MV-4-11 (cell line): ENCODE data around the gene NXPH2.
"Not testable (repeated sequence)": the region's sequence is repeated elsewhere in the genome, so short reads cannot be mapped to it uniquely, and the experiment has no call there.

Experiments used
- DNase-seq: peaks from one replicate; lab custom pipeline; 2025; lab: John Stamatoyannopoulos, UW

NXPH2 gene

DNA sequence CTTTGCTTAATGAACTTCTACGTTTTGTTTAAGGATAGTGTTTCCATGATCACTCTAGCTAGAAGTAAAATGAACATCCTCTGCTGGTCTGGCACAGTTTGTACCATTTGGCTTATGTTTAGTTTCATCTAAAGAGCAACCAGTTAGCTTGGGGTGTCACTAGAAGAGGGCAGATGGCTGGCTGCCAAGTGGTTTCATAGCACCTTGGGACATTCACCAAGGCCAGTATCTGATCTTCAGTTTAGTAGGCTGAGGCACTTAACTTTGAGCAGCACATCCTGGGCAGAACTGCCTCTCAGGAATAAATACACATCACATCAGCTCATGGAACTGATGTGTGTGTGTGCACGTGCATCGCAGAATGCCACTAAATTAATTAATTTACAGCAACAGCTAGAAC lies 68.4 kb downstream of the NXPH2 start:
- no peak for DNase-seq

DNA sequence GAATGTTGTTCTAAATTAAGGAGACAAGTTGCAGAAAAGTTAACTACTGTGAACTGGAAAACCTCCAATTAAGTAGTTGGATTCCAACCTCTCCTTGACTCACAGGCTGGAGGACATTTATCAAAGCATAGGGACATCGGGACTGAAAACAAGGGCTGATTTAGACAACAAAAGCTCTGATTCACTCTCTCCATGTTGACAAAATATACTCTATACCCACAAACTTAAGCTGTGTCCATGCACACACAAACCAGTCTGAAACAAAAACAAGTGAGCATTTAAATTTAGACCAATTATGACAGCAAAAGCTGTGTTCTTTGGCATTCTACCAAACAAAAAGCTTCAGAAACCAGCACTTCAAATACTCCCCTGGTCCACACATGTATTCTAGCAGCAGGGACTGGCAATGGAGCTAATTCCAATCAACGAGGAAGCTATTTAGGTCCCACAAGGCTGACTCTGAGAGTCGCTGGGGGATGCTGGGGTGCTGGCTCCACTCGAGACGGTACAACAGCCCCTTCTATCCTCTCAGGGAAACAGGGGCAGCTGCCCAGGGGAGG lies 71.4 kb downstream of the NXPH2 start:
- no peak for DNase-seq

DNA sequence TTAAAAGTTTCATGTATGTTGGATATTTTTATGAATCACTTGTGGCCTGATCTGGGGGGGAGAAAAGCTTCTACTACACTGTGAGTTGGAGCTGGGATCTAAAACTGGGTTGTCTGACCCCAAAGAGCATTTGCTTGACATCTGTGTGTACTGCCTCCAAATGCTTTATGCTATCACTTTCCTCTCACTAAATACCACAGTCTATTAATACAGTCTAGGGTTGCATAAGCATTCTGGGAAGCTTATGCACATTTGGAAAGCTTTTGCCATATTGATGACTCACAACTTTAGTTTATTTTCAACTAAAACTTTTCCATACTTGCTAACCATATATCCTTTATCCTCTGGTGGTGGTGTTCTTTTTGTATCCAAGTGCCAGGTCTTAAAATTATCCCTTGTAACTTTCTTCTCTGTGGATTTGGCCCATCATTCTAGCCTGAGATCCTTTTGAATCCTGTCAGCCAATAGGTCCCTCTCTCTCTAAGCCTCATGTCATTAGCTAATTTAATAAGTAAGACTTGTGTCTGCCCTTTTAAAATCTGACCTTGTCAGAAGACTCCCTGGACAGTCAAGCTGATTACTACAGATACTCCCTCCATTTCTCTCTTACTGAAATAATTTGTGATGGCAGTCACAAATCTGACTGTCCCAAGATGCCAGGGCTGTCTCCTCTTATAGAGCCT lies 72.7 kb downstream of the NXPH2 start:
- DNase-seq: peak; percentile 80

DNA sequence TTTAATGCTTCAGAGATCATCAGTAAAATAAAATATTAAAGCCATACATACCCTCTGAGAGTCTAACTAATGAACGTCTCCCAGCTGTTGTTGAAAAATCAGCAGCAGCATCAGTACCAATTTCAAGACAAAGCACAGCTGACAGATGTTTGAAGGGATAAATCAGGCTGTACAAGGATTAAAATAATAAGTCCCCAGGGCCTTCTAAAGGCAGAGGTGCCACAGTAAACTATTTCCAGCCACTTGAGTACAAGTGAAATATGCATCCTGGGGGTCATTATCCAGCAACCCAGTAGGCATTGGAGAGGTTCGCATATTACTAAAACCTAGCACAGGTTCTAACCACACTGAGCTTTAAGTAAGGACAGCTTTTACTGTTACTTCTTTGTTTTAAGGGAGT lies 76.9 kb downstream of the NXPH2 start:
- no peak for DNase-seq

DNA sequence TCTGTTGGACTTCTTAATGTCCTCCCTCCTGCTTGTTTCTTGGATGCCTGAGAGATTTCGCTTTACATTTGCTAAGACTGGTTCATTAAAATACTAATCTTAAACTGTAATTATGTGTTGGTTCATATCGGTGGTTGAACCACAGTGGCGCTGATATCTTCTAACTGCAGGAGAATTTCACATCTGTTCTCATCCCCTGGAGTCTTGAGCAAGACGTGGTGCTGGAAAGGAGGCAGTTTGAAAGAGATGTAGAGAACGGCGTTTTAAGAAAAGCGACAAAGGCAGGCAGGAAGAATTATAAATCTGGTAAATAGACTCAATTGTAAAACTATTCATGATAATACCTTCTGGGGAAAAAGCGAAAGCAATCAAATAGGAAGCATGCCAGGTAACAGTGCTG lies 79.5 kb downstream of the NXPH2 start:
- DNase-seq: no peak

DNA sequence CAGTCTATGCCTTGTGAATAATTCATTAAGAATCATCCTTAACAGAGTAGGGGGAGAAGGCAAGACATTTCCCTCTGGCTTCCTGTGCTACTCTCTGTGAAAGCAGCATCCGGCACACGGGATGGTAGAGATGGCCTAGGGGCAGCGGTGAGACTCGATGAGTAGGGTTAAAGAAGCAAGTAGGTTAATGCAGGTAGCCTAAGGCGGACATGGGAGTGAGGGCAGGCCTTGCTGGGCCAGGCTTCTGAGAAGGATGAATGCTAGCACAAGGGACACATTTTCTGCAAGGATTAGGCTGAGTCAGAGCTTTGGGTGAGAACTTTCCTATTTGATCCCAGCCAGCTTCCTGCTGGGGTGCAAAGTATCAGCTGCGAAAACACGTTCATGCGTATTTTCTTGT lies 80.8 kb downstream of the NXPH2 start:
- no peak for DNase-seq

DNA sequence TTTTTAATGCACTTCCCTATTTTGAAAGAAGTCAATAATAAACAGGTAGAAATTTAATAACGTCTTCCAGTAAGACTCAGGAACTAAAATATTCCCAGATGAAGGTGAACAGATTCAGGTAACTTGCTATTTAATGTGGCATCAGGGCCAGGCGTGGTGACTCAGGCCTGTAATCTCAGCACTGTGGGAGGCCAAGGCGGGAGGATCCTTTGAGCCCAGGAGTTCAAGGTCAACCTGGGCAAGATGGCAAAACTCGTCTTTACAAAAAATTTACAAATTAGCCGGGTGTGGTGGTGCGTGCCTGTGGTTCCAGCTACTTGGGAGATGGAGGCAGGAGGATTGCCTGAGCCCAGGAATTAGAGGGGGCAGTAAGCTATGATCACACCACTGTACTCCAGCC lies 81.8 kb downstream of the NXPH2 start:
- no peak for DNase-seq

DNA sequence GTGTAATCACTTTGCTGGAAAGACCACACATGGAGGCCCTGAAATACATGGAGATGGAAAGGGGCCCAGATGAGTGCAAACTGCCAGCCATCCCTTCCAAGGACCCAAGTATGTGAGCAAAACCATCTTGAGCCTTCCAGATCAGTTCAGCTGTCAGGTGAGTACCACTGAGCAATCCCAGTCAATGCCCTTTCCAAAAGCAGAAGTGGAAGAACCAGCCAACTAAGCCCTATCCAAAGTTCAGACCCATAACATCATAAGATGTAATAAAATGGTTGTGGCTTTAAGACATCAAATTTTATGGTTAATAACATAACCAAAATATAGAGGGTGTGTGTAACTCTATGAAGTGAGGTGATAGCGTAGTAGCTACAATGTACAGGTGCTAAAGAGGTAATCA lies 88.5 kb downstream of the NXPH2 start:
- peak; percentile 28 for DNase-seq

DNA sequence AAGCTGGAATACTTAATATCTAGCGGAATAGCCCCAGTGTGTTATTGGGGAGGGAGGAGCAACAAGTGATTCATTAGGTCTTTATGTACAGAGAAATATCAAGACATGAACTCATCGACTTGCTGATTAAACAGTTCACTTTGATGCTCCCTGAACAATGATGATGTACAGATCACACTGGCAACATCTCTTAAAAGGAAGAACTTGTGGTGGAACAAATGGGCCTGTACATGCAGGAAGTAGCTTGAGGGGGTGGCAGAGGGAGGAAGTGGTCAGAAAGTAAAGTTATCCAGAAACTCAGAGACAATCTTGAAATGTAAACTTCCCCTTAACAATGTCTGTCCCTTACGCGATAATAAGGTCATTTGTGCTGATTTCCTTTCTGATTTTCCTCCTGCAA lies 90.5 kb downstream of the NXPH2 start:
- peak; percentile 90 for DNase-seq

DNA sequence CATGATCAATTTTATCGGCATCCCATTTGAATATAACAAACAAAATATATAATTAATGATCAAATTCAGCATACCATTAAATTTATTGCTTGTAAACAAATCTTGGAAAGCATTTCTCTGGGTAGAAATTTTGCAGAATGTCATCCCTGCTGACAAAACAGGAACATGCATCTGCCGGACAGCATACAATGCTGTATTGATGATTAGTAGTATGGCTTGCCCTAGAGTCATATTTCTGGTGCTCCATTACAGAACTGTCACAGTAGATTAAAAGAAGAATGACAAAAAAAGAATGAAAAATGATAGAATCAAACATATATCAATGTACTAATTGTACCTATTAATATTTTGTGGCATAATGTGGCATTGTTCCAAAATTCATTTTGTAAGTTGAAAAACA lies 98.0 kb downstream of the NXPH2 start:
- DNase-seq: no peak

DNA sequence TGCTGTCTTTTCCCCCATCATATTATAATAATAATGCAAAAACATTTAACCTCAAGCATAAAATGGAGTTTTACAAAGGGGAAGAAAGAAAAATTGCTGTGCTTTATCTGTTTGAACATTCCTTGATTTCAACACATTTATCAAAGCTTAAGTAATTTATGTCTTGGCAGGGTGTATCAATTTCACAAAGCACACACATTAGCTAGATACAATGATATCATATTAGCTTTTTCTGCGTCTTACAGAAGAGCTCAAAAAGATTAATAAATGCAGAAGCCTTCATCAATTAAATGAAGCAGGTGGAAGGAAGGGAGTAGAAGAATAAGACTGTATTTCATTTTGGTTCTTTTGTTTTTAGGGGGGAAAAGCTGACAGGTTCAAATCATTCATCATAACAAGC lies 103.0 kb downstream of the NXPH2 start:
- no peak for DNase-seq

DNA sequence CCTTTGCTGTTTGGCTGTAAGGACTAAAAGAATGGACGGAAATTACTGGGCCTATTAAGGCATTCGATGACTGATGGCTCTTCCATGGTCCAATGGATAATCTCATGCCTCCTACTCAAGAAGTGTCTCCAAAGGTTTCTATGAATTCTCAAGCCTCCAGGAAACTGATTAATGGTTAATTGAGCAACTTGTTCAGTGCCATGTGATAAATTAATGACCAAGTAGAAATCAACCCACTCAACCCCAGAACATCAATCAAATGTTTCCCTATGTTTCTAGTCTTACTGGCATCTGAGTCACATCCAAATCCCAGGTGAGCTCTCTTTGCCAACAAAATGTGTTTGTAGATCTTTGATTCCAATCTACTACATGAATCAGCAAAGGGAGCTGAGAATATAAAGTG lies 103.6 kb downstream of the NXPH2 start:
- DNase-seq: no peak

DNA sequence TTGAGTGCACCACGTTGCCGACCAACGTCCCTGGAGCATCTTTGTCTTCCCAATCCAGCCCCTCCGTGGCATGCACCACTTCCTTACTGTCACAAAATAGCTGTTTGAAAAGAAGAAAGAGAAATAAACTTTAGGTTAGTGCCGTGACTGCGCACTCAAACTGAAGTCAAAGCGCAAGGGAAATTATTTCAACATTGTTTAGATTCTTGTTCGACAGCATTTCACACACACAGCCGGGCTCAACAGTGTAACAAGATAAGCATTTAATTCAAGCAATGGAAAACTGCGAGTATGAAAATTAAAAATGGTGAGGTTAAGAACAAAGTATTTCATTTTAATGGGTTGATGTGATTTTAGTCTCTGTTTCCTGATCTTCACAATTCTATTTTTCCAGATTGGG lies 108.6 kb downstream of the NXPH2 start:
- no peak for DNase-seq

DNA sequence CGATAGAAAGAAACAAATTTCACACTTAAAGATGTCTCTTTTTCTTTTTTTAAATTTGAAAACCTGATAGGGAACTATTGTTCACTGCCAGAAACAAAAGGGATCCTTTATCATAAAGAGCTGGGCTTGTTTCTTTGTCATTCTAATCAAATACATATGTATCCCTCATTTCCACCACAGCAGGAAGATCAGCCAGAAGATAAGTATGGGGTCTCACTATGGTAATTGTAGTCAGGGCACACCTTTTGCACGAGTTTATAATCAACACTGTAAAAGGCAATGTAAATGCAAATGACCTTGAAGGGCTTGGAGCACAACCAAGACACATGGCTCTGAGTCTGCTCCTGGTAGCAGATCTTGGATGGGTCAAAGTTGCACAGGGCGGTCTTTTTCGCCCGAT lies 109.5 kb downstream of the NXPH2 start:
- DNase-seq: no peak

DNA sequence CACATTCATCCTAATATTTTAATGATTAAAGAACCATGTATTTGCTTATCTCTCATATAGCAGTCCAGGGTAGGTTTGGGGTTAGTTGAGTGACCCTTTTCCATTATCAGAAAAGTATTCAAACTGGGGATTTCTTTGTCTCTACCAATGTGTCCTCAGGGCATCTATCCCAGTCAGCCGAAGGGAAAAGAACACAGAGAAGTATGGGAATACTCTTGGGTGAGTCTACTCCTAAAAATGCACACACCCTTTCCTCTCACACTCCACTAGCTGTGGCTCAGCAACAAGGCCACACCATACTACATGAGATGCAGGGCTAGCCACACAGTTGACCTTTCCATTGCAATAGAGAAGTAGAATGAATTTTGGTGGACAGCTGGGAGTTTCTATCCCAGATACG lies 114.3 kb downstream of the NXPH2 start:
- no peak for DNase-seq

DNA sequence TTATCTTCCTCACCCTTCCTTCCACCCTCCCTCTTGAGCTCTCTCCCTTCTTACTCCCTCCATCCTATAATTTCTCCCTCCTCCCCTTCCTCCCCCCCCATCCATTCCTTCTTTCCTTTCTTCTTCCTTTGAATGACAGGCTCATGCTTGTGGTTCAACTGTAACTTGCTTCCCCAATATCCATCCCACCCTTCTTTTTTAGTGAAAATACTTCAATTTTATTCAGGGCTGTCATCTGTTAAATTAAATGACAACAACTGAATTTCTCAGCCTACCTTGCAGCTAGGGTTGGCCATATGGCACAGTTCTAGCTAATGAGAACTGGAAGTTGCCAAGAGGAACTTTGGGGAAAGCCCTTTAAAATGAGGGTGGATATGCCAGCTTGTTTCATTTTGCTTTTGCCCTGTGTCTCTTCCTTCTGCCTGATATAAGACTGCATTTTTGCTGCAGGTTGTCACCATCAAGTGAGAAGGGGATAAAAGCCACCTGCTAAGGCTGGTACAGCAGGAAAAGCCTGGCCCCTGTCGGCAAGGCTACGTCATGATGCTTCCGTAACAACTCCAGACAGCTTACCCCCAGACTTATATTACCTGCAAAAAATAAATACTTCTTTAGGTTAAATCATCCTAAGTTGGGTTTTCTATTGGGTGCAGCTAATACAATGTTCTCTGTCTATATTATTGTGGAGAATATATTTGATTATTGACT lies 121.8 kb downstream of the NXPH2 start:
- DNase-seq: no peak

DNA sequence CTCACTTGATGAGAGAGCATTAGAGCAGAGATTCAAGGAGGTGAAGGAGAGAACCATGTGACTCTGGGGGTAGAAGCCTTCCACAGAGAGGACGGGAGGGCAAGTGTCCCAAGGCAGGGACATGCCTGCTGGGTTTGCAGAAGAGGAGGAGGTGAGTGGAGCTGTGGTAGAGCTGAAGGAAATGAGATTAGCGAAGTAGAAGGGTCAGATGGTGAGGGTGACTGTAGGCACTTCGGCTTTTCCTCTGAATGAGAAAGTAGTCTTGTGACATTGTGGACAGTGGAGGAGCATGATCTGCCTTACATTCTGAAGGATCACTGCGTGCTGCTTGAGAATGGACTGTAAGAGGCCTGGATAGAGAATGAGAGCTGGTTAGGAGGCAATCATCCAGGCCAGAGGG lies 126.0 kb downstream of the NXPH2 start:
- DNase-seq: no peak

DNA sequence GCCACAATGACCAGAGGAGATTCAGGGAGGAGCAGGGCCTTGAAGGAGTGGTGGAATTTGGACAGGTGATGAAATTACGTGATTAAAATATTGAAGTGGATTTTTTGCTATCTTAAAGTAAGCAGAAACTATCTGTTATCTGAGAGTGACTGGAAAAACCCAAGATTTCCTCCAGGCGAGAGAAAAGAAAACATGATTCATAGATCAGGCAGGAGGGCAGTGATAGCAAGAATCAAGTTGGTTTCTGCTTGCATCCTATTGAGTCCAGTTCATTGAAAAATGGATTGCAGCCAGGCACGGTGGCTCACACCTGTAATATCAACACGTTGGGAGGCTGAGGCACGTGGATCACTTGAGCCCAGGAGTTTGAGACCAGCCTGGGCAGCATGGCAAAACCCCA lies 127.8 kb downstream of the NXPH2 start:
- no peak for DNase-seq

DNA sequence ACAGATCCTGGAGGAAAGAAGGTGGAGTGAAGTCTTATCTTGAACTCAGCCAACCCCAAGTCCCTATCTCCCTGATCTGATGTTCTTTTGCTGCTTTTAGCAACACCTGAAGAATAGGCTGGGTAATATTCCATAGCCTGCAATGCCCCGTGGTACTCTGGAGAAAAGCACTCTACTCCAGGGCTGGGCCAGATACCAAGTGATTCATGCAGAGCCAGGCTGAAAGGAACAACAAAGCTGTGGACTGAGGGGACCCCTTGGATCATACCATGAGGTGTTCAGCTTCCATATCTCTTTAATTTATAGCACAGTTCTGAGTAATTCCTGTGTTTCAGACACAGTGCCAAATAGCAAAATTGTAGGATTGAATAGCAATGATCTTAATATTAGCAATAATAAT lies 130.6 kb downstream of the NXPH2 start:
- no peak for DNase-seq

DNA sequence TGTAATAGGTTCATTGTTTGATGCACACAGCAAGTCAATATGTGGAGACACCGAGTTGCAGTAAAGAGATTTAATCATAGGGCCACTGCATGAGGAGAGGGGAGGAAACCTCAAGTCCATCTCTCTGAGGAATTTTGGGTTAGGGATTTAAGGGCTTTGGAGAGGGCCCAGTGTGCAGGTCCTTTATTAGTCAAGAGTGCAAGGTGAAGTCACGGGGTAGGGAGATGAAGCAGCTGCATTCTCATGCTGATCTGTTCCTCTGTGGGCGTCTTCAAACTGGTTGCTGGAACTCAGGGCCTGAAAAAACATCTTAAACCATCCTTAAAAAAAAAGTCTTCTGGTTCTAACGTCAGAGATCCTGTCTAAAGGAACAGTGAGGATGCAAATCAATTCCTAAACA lies 131.6 kb downstream of the NXPH2 start:
- no peak for DNase-seq

DNA sequence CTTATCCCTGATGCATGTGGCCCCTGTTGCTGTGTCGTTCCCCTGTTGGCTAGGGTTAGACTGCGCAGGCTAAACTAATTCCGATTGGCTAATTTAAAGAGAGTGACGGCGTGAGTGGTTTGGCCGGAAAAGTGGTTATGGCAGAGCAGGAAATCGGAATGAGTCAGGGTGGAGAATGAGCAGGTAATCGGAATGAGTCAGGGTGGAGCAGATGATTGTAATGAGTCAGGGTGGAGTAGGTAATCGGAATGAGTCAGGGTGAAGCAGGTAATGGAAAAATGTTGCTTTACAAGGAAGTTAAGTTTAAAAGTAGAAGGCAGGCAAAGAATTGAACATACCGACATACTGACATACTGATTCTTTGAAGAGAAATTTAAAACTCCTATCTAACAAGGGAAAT lies 135.4 kb downstream of the NXPH2 start:
- not testable (repeated sequence) for DNase-seq

DNA sequence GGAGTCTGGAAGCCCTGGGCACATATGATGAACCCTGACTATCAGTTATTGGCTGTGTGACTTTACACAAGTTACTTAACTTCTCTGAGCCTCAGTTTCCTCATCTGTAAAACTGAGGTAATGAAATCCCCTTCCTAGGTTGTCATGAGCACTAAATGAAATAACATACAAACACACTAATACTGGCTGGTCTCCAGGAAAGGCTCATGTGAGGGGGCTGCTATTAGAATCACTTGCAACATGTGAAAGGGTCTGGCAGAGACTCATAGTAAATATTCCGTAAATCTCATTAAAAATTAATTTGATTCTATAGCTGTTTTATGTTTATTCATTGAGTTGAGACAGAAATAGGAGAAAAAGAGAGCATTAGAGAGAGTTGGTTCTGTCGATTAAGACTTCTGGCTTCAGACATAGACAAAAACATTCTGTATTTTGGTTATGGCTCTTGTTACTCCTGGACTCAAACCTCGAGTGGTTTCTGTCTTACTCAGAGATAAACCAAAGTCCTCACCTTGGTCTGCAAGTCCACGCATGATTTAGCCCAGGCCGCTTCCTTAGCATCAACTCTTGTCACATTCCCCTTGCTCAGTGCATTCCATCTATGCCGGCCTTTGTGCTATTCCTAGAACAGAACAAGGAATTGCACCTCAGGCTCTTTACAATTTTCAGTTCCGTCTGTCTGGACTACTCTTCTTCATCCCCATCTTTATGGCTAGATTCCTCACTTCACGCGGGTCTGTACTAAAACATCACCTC lies 139.1 kb downstream of the NXPH2 start:
- DNase-seq: no peak

DNA sequence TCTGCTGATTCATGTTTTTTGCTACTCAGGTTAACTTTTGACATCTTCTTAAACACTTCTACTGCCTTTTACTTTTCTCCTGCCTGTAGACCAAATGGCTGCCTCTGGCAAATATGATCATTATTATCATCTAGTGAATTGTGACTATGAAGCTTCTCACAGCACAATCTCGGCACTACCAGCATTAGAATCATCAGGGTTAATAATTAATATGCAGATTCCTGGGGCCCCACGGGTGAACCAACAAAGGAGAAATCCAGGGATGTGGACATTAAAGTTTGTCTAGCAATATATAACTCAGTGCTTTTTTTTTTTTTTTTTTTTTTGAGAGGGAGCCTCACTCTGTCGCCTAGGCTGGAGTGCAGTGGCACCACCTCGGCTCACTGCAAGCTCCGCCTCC lies 142.5 kb downstream of the NXPH2 start:
- no peak for DNase-seq
